ENCODE results near the gene CHAC1.
A peak's percentile ranks its signal among the peaks of the same experiment; 100 is the strongest.

CHAC1 gene, protein sequence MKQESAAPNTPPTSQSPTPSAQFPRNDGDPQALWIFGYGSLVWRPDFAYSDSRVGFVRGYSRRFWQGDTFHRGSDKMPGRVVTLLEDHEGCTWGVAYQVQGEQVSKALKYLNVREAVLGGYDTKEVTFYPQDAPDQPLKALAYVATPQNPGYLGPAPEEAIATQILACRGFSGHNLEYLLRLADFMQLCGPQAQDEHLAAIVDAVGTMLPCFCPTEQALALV

DNA sequence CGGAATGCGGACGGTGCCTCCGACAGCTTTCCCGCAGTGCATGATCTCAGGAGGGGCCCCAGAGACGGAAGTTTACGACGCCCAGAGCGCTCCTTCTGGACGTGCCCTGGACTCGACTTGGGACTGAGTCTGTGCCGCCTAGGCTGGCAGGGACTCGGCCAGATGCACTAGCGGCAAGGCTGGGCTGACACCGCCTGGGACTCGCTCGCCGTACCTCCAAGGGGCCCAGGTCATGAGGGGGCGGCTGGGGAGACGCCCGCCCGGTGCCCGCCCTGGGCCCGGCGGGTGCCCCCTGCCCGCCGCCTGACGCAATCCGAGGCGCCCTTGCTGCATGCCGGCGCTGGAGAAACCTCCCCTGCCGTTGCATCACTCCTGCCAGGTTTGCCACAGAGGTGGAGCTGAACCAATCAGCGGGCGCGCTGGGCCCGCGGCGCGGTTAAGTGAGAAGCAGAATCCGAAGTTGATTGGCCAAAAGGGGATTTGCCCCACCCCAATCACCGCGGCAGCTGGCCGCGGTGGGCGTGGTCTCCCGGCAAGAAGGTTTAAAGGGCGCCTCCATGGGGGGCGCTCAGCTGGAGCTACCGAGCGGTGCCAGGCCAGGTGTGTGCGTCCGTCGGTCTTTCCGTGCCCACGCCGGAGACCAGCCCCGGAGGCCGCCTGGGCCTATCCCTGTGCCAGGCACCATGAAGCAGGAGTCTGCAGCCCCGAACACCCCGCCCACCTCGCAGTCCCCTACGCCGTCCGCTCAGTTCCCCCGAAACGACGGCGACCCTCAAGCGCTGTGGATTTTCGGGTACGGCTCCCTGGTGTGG is at the start of gene CHAC1:
TSS of gene CHAC1 (plus strand) at position 571 of the 812 bp plus-strand sequence. CDS start at position 684, 113 bp downstream.
- peak within 1 kb of the TSS; percentile 87 for H3K4me3 ChIP-seq (ENCODE audit: low read length)
- peak within 1 kb of the TSS; percentile 82 for H2AFZ ChIP-seq (ENCODE audit: low read length)

DNA sequence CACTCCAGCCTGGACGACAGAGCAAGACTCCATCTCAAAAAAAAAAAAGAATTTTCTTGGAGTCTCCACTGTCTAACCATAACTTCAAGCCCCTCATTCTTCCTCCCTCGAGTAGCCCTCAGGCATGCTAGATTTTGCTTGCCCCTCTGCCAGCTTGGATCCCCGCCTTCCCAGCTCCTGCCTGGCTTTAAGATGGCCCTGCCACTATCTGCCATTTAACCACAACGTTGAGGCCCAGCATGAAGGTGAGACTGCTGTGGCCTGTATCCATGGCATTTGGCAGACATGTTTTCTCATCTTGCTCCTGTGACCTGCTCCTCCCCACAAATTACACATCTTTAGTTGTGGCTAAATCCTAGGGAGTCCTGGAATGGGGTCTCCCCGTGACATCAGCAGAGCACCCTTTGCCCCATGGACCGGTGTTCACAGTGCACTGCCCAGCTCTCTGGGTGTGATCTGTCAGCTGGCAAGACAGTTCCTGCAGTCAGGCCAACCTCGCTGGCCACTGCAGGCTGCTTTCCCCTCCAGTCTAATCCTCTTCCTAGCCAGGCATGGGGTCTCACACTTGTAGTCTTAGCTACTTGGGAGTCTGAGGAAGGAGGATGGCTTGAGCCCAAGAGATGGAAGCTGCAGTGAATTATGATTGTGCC is 48.6 kb upstream of the CHAC1 start:
- no peak for TF ChIP-seq EZH2 (optimal IDR thresholded peaks at IDR 0.05; ENCODE audit: low read depth, low read length)
- TF ChIP-seq, protein P1, sequence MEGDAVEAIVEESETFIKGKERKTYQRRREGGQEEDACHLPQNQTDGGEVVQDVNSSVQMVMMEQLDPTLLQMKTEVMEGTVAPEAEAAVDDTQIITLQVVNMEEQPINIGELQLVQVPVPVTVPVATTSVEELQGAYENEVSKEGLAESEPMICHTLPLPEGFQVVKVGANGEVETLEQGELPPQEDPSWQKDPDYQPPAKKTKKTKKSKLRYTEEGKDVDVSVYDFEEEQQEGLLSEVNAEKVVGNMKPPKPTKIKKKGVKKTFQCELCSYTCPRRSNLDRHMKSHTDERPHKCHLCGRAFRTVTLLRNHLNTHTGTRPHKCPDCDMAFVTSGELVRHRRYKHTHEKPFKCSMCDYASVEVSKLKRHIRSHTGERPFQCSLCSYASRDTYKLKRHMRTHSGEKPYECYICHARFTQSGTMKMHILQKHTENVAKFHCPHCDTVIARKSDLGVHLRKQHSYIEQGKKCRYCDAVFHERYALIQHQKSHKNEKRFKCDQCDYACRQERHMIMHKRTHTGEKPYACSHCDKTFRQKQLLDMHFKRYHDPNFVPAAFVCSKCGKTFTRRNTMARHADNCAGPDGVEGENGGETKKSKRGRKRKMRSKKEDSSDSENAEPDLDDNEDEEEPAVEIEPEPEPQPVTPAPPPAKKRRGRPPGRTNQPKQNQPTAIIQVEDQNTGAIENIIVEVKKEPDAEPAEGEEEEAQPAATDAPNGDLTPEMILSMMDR (IDR thresholded peaks at IDR 0.05; ENCODE audit: low read length) = no peak
- no peak for TF ChIP-seq EZH2phosphoT487 (IDR thresholded peaks at IDR 0.05; ENCODE audit: low read length)
- Histone ChIP-seq H3K9me2 (replicated peaks; ENCODE audit: insufficient read depth, low read length) (no peaks in the 10 kb centered on the region), H3K9ac (ENCODE audit: low read length) (no peak overlapping the region), H4K20me1 (ENCODE audit: insufficient read depth, low read length) (no peaks in the 10 kb centered on the region), H3K9me3 (replicated peaks; ENCODE audit: insufficient read depth, low read length) (no peaks in the 10 kb centered on the region), H3K4me3 (ENCODE audit: low read length) (no peak overlapping the region), H3F3A (ENCODE audit: insufficient read depth, low read length) (peaks cover 18% of the 10 kb centered on the region), H3K79me2 (ENCODE audit: low read length) (peaks cover 15% of the 10 kb centered on the region), H3K36me3 (replicated peaks; ENCODE audit: insufficient read depth, low read length) (no peaks in the 10 kb centered on the region), H2AFZ (ENCODE audit: low read length) (no peak overlapping the region), H3K27me3 (replicated peaks; ENCODE audit: insufficient read depth, low read length) (no peaks in the 10 kb centered on the region), H3K27ac (ENCODE audit: low read length) (no peak overlapping the region), H3K4me2 (ENCODE audit: low read depth, low read length) (no peak overlapping the region), H3K4me1 (ENCODE audit: low read length) (peaks cover 16% of the 10 kb centered on the region)
- DNase-seq = no peak

More for the DNA sequence above, at the start of gene CHAC1:
- Histone ChIP-seq H3K9ac (ENCODE audit: low read length) (peak within 1 kb of the TSS; percentile 91), H4K20me1 (ENCODE audit: insufficient read depth, low read length) (no peaks in the 10 kb centered on the region), H3F3A (ENCODE audit: insufficient read depth, low read length) (no peaks in the 10 kb centered on the region), H3K4me1 (ENCODE audit: low read length) (peaks cover 7% of the 10 kb centered on the region; the same call in 1 of the 2 replicates), H3K79me2 (ENCODE audit: low read length) (peaks cover 11% of the 10 kb centered on the region; the same call in 1 of the 2 replicates), H3K27me3 (replicated peaks; ENCODE audit: insufficient read depth, low read length) (no peaks in the 10 kb centered on the region), H3K4me2 (ENCODE audit: low read depth, low read length) (peak within 1 kb of the TSS; percentile 93), H3K9me3 (replicated peaks; ENCODE audit: insufficient read depth, low read length) (no peaks in the 10 kb centered on the region), H3K36me3 (replicated peaks; ENCODE audit: insufficient read depth, low read length) (no peaks in the 10 kb centered on the region), H3K27ac (ENCODE audit: low read length) (peak within 1 kb of the TSS; percentile 76), H3K9me2 (replicated peaks; ENCODE audit: insufficient read depth, low read length) (no peaks in the 10 kb centered on the region)
- DNase-seq = peak; percentile 97
- TF ChIP-seq, protein P1 (IDR thresholded peaks at IDR 0.05; ENCODE audit: low read length) = 0 out of 2 replicates have a peak, but pooled peaks have one; percentile 0
- TF ChIP-seq EZH2phosphoT487 (IDR thresholded peaks at IDR 0.05; ENCODE audit: low read length) = no peak
- no peak for TF ChIP-seq EZH2 (optimal IDR thresholded peaks at IDR 0.05; ENCODE audit: low read depth, low read length)

DNA sequence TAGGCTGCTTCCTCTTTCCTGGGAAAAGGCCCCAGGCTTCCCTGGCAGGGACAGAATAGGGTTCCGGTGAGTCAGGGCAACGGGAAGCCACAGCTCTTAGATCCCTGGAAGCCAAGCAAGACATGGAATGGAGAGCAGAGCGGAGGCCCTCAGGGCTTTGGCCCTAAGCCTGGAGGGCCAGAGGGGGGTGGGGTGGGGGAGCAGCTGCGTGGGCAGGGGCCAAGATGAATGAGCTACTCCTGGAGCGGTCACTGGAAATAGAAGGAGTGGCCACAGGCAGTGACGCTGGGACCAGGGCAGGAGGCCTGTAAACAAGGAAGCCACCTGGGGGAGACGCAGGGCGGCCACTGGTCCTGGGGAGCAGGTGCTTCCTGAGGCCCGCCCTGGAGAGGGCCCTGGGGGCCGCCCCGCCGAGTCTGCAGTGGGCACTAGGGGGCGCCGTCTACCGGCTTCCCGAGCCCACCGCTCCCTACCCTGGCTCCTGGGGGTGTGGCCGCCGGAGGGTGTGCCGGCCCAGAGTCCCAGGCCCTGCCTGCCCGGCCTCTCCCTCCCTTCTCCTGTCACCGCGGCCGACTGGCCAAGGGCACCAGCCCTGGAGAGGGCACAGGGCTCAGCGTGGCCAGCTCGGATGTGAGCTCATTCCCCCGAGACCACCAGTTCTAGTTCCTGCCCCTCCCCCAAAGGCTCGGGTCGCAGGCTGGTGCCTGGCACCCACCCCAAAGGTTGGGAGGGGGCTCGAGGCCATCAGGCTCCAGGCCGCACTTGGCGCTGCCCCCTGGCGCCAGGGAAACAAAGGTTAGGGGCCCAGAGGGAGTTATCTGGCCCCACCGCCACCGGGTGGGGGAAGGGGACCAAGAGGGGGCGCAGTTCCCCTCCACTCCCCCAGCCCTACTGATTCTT is 46.9 kb upstream of the CHAC1 start:
- Histone ChIP-seq H3K27me3 (replicated peaks; ENCODE audit: insufficient read depth, low read length) (no peaks in the 10 kb centered on the region), H4K20me1 (ENCODE audit: insufficient read depth, low read length) (no peaks in the 10 kb centered on the region), H3K9me2 (replicated peaks; ENCODE audit: insufficient read depth, low read length) (no peaks in the 10 kb centered on the region), H3K4me1 (ENCODE audit: low read length) (peaks cover 16% of the 10 kb centered on the region), H2AFZ (ENCODE audit: low read length) (peak overlapping the region; percentile 98), H3K4me2 (ENCODE audit: low read depth, low read length) (peak overlapping the region; percentile 100), H3K9ac (ENCODE audit: low read length) (peak overlapping the region; percentile 67), H3K27ac (ENCODE audit: low read length) (peak overlapping the region; percentile 85), H3F3A (ENCODE audit: insufficient read depth, low read length) (peaks cover 18% of the 10 kb centered on the region), H3K79me2 (ENCODE audit: low read length) (no peaks in the 10 kb centered on the region), H3K4me3 (ENCODE audit: low read length) (peak overlapping the region; percentile 76), H3K36me3 (replicated peaks; ENCODE audit: insufficient read depth, low read length) (no peaks in the 10 kb centered on the region), H3K9me3 (replicated peaks; ENCODE audit: insufficient read depth, low read length) (no peaks in the 10 kb centered on the region)
- DNase-seq = peak; percentile 88
- TF ChIP-seq EZH2 (optimal IDR thresholded peaks at IDR 0.05; ENCODE audit: low read depth, low read length) (no peak), EZH2phosphoT487 (IDR thresholded peaks at IDR 0.05; ENCODE audit: low read length) (no peak)
- TF ChIP-seq, protein P1 (IDR thresholded peaks at IDR 0.05; ENCODE audit: low read length) = peak; percentile 80
